ENCODE measurements around the gene FBXO28. TPM values are rescaled to one million over a fixed set of nuclear protein-coding genes. Genes with fewer than 3 reads are reported as not detected.

Gene FBXO28
- total RNA-seq, 4 donors from 2014 or later, result 32.5 to 64.7 (median 35.4) TPM

DNA sequence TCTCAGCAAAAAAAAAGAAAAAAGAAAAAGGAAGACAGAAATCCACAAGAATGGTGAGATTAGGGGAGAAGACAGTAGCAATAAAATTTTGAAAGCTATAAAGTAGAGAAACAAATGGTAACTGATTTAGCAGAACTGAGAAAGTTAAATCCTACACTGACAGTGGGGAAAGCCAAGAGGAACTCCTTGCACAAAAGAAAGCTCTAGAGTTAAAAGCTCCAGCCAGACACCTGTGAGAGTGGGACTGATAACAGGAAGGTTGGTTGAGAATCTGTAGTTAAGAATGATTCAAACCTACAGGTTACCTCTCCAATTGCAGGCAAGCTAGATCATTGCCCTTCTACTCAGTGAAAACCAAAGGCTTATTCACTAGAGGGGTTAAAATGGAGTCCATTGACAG, 23.6 kb downstream of the FBXO28 start:
- Histone ChIP-seq H3K9me3 (no peaks in the 10 kb centered on the region), H3K27me3 (no peaks in the 10 kb centered on the region), H3K27ac (no peak overlapping the region), H3K4me3 (replicated peaks in 1 of 3) (no peak overlapping the region), H3K4me1 (no peaks in the 10 kb centered on the region), H3K36me3 (peaks cover 23 to 31% of the 10 kb centered on the region in 2 donors)
- DNase-seq, result no peak
- no peak for TF ChIP-seq POLR2A (IDR thresholded peaks at IDR 0.05)
- TF ChIP-seq, protein P1, sequence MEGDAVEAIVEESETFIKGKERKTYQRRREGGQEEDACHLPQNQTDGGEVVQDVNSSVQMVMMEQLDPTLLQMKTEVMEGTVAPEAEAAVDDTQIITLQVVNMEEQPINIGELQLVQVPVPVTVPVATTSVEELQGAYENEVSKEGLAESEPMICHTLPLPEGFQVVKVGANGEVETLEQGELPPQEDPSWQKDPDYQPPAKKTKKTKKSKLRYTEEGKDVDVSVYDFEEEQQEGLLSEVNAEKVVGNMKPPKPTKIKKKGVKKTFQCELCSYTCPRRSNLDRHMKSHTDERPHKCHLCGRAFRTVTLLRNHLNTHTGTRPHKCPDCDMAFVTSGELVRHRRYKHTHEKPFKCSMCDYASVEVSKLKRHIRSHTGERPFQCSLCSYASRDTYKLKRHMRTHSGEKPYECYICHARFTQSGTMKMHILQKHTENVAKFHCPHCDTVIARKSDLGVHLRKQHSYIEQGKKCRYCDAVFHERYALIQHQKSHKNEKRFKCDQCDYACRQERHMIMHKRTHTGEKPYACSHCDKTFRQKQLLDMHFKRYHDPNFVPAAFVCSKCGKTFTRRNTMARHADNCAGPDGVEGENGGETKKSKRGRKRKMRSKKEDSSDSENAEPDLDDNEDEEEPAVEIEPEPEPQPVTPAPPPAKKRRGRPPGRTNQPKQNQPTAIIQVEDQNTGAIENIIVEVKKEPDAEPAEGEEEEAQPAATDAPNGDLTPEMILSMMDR (IDR thresholded peaks at IDR 0.05), result no peak
- intact Hi-C loops (cut with DNase I), result no loop called here

DNA sequence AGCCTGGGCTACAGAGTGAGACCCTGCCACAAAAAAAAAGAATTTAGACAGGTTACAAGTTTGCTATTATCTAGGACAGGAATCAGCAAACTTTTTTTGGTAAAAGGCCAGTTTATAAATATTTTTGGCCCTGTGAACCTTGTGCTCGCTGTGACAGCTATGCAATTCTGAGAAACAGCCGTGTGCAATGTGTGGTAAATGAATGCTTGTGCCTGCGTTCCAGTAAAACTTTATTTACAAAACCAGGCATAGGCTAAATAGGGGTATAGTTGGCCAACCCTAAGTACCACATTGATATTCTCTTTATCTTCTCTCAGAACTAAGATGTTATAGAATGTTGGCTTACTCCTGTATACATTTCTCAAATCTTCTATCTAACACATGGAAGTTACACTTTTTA, 24.3 kb downstream of the FBXO28 start:
- Histone ChIP-seq H3K27me3 (no peaks in the 10 kb centered on the region), H3K4me3 (replicated peaks in 1 of 3) (no peak overlapping the region), H3K27ac (no peak overlapping the region), H3K36me3 (peaks cover 16 to 26% of the 10 kb centered on the region in 2 donors), H3K4me1 (no peaks in the 10 kb centered on the region), H3K9me3 (no peaks in the 10 kb centered on the region)
- TF ChIP-seq, protein P1 (IDR thresholded peaks at IDR 0.05), result no peak
- TF ChIP-seq POLR2A (IDR thresholded peaks at IDR 0.05), result no peak
- 90 to 91% methylated on average over 3 of the region's 3 CpGs for whole genome bisulfite sequencing, 2 donors
- no peak for DNase-seq
- intact Hi-C loops (cut with DNase I), result no loop called here

DNA sequence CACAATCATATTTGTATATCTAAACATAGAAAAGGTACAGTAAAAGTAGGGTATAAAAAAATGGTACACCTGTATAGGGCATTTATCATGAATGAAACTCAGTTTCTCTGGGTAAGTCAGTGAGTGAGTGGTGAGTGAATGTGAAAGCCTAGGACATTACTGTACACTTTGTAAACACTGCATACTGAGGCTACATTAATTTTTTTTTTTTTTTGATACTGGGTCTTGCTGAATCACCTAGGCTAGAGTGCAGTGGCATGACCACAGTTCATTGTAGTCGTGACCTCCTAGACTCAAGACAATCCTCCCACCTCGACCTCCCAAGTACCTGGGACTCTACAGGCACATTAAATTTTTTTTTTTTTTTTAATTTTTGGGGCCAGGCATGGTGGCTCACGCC, 27.8 kb downstream of the FBXO28 start:
- Histone ChIP-seq H3K4me1 (no peaks in the 10 kb centered on the region), H3K4me3 (replicated peaks in 1 of 3) (no peak overlapping the region), H3K36me3 (peaks cover 15% of the 10 kb centered on the region in 2 donors), H3K9me3 (no peaks in the 10 kb centered on the region), H3K27ac (no peak overlapping the region), H3K27me3 (no peaks in the 10 kb centered on the region)
- intact Hi-C loops (cut with DNase I), result no loop called here
- DNase-seq, result no peak
- WGBS, 2 donors, result 97 to 100% methylated on average over 3 of the region's 3 CpGs
- TF ChIP-seq POLR2A (IDR thresholded peaks at IDR 0.05), result no peak
- TF ChIP-seq, protein P1 (IDR thresholded peaks at IDR 0.05), result no peak

DNA sequence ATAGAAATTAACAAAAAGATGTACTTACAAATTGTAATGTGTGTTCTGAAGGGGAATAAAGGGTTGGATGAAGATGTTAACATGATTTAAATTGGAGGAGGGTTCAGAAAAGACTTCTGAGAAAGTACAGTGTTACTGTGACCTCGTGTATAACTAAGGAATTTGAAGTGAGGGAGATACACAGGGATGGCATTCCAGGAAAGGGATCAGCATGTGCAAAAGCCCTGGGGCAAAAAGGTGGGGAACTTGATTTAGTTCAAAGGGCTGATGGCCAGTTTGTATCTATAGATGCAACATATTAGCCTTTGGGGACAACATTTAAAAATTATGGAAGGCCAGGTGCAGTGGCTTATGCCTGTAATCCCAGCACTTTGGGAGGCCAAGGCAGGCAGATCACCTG, 35.8 kb downstream of the FBXO28 start:
- no peaks in the 10 kb centered on the region for H3K36me3 ChIP-seq
- intact Hi-C loops (cut with DNase I), result no loop called here
- no peak overlapping the region for H3K27ac ChIP-seq
- H3K9me3 ChIP-seq, result no peaks in the 10 kb centered on the region
- WGBS, 2 donors, result 70 to 75% methylated on average over 1 of the region's 1 CpG
- H3K4me3 ChIP-seq (replicated peaks in 1 of 3), result no peak overlapping the region
- no peak for DNase-seq
- TF ChIP-seq, protein P1 (IDR thresholded peaks at IDR 0.05), result no peak
- TF ChIP-seq POLR2A (IDR thresholded peaks at IDR 0.05), result no peak
- no peaks in the 10 kb centered on the region for H3K4me1 ChIP-seq
- H3K27me3 ChIP-seq, result no peaks in the 10 kb centered on the region

DNA sequence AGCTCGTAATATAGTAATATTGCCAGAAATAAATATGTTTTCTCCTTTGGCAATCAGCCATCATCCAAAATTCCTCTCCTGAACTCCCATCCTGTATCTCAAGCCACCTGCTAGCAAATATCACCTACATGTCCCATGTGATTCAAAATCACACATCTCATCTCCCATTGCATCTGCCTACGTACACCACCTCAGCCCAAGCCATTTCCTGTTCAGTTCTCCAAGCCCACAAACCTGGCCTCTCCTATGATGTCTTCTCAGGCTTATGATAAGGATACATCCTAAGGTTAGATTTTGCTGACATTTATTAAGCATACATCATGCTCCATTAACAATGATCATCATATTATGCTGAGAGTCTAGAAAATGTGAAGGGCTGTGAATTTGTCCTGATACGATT, 37.2 kb downstream of the FBXO28 start:
- WGBS, 2 donors, result 82 to 95% methylated on average over 3 of the region's 3 CpGs
- intact Hi-C loops (cut with DNase I), result no loop called here
- no peak overlapping the region for H3K4me3 ChIP-seq (replicated peaks in 1 of 3)
- H3K9me3 ChIP-seq, result no peaks in the 10 kb centered on the region
- no peak for DNase-seq
- H3K4me1 ChIP-seq, result no peaks in the 10 kb centered on the region
- no peak for TF ChIP-seq POLR2A (IDR thresholded peaks at IDR 0.05)
- TF ChIP-seq, protein P1 (IDR thresholded peaks at IDR 0.05), result no peak
- no peaks in the 10 kb centered on the region for H3K27me3 ChIP-seq
- H3K36me3 ChIP-seq, result no peaks in the 10 kb centered on the region
- H3K27ac ChIP-seq, result no peak overlapping the region
